ENCODE data around the gene TMEM151B.
"Not testable (repeated sequence)": the region's sequence is repeated elsewhere in the genome, so short reads cannot be mapped to it uniquely, and the experiment has no call there.

DNA sequence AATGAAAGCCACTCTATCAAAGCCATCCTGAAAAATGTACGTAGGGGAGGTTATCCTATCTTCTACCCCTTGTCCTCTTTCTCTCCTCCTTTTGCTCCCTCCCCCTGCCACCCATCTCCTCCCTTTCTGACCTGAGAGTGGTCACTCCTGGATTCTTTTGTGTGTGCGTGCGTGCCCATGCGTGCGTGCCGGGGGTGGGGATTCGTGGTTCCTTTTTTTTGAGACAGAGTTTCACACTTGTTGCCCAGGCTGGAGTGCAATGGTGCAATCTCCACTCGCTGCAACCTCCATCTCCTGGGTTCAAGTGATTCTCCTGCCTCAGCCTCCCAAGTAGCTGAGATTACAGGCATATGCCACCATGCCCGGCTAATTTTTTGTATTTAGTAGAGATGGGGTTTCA, 38.8 kb upstream of the TMEM151B start:
- TF ChIP-seq POLR2A (IDR thresholded peaks at IDR 0.05); EP300 (IDR thresholded peaks at IDR 0.05; ENCODE audit: low read depth); CTCF (IDR thresholded peaks at IDR 0.05); POLR2AphosphoS5 (IDR thresholded peaks at IDR 0.05): not testable (repeated sequence)

Measured in transverse colon (tissue), 4 donors.